Epithelial cell of proximal tubule (primary cell): Measurements from ENCODE around the gene RHBDF2. TPM values are rescaled to one million over a fixed set of nuclear protein-coding genes. Genes with fewer than 3 reads are reported as not detected.
A peak's percentile ranks its signal among the peaks of the same experiment; 100 is the strongest.

ENCODE experiments used
- DNase-seq: peaks from one replicate; pipeline ENCODE4 v3.0.0-alpha.2; 2011; ENCODE audit warnings: low read depth
- H3K4me3 ChIP-seq: 2 replicates; pipeline ENCODE4 v1.5.1; 2011; ENCODE audit warnings: low read depth, mild to moderate bottlenecking, low read length
- total RNA-seq: library from RNA; depleted of rRNA; stranded (reverse); fragments of >200 nt; gene quantifications from 2 replicates; pipeline ENCODE4 v1.2.3, GENCODE V29; 2015
- TF ChIP-seq, protein P1 (sequence below): conservative IDR thresholded peaks from 2 replicates; pipeline ENCODE4 v1.5.1; 2012; ENCODE audit warnings: low read depth, mild to moderate bottlenecking, low read length

Gene RHBDF2
- total RNA-seq, 1 donor from 2014 or later: 101 TPM

- TF ChIP-seq, protein P1, sequence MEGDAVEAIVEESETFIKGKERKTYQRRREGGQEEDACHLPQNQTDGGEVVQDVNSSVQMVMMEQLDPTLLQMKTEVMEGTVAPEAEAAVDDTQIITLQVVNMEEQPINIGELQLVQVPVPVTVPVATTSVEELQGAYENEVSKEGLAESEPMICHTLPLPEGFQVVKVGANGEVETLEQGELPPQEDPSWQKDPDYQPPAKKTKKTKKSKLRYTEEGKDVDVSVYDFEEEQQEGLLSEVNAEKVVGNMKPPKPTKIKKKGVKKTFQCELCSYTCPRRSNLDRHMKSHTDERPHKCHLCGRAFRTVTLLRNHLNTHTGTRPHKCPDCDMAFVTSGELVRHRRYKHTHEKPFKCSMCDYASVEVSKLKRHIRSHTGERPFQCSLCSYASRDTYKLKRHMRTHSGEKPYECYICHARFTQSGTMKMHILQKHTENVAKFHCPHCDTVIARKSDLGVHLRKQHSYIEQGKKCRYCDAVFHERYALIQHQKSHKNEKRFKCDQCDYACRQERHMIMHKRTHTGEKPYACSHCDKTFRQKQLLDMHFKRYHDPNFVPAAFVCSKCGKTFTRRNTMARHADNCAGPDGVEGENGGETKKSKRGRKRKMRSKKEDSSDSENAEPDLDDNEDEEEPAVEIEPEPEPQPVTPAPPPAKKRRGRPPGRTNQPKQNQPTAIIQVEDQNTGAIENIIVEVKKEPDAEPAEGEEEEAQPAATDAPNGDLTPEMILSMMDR: no peak
- no peak for DNase-seq
- H3K4me3 ChIP-seq: no peak overlapping the region
Observed at GRCh38 chr17:76532072-76532651, 30.9 kb upstream of the RHBDF2 start.

GRCh38 chr17:76531486-76532038 lies 30.3 kb upstream of the RHBDF2 start:
- H3K4me3 ChIP-seq: no peak overlapping the region
- DNase-seq: no peak
- TF ChIP-seq, protein P1: no peak

- no peak for DNase-seq
- no peak overlapping the region for H3K4me3 ChIP-seq
- TF ChIP-seq, protein P1: no peak
Observed at GRCh38 chr17:76530811-76531485, 29.7 kb upstream of the RHBDF2 start.

- no peak overlapping the region for H3K4me3 ChIP-seq
- DNase-seq: no peak
- TF ChIP-seq, protein P1: no peak
Observed at GRCh38 chr17:76530095-76530723, 29.0 kb upstream of the RHBDF2 start.

GRCh38 chr17:76529224-76530094 lies 28.2 kb upstream of the RHBDF2 start:
- no peak overlapping the region for H3K4me3 ChIP-seq
- TF ChIP-seq, protein P1: no peak
- no peak for DNase-seq

- TF ChIP-seq, protein P1: peak; percentile 4
- DNase-seq: no peak
- H3K4me3 ChIP-seq: no peak overlapping the region
Observed at GRCh38 chr17:76528528-76529223, 27.5 kb upstream of the RHBDF2 start.
